H1 (cell line): Measurements from ENCODE around the gene ODF4. TPM values are rescaled to one million over a fixed set of nuclear protein-coding genes. Genes with fewer than 3 reads are reported as not detected.

Experiments used
- CTCF ChIA-PET: fragments of 300-600 bp; sonication (Branson Sonifier 250); formaldehyde crosslinking; loops from one replicate; lab custom pipeline; 2021; ENCODE audit not compliant: partially characterized antibody; lab: Charles Lee
- POLR2A ChIA-PET: fragments of 300-600 bp; sonication (Branson Sonifier 250); formaldehyde crosslinking; loops from one replicate; lab custom pipeline; 2021; ENCODE audit warnings: inconsistent platforms; ENCODE audit not compliant: partially characterized antibody; lab: Charles Lee
- DNase-seq, 2 experiments: peaks; one replicate each; pipeline versions ENCODE4 v3.0.0 to v3.0.0-alpha.2; 2010 to 2022; ENCODE audit warnings: low spot score in 2 of 2, low read depth in 1 of 2, mixed read lengths in 1 of 2
- FAIRE-seq: peaks from 2 replicates; lab custom pipeline; 2011; peaks lifted over from hg19 to GRCh38; lab: Jason Lieb, UNC
- H2AFZ ChIP-seq: 2 replicates; pipeline ENCODE4 v1.8.1; 2012; ENCODE audit warnings: low read length, inconsistent platforms
- H2AK5ac ChIP-seq: 2 replicates; pipeline ENCODE4 v1.6.1; 2013; ENCODE audit warnings: low read depth, low read length
- H2BK120ac ChIP-seq: replicated peaks from 2 replicates; pipeline ENCODE3; 2013; ENCODE audit warnings: low read depth, low read length, inconsistent platforms
- H2BK12ac ChIP-seq: 2 replicates; pipeline ENCODE4 v1.6.1; 2013; ENCODE audit warnings: low read depth, low read length
- H2BK15ac ChIP-seq: 2 replicates; pipeline ENCODE4 v1.6.1; 2013; ENCODE audit warnings: low read length
- H2BK20ac ChIP-seq: 2 replicates; pipeline ENCODE4 v1.6.1; 2013; ENCODE audit warnings: low read length
- H2BK5ac ChIP-seq: 2 replicates; pipeline ENCODE4 v1.6.1; 2013; ENCODE audit warnings: low read depth, low read length
- H3K14ac ChIP-seq: 2 replicates; pipeline ENCODE4 v1.6.1; 2013; ENCODE audit warnings: inconsistent platforms; ENCODE audit not compliant: insufficient read length
- H3K18ac ChIP-seq: 2 replicates; pipeline ENCODE4 v1.6.1; 2013; ENCODE audit warnings: low read length; ENCODE audit errors: extremely low read depth
- H3K23ac ChIP-seq: 2 replicates; pipeline ENCODE4 v1.6.1; 2013; ENCODE audit warnings: inconsistent platforms; ENCODE audit not compliant: insufficient read length
- H3K23me2 ChIP-seq: 2 replicates; pipeline ENCODE4 v1.6.1; 2013; ENCODE audit warnings: low read depth, low read length
- H3K27ac ChIP-seq: 2 replicates; pipeline ENCODE4 v1.6.1; 2011; ENCODE audit warnings: low read depth, low read length, inconsistent platforms
- H3K27me3 ChIP-seq, 4 experiments: replicated peaks in 1 of 4; 1 replicate in 1 of 4; 2 replicates in 3 of 4; pipeline versions ENCODE4 v1.6.1 to v1.8.1; 2011 to 2013; ENCODE audit warnings: low read length in 3 of 4, mild to moderate bottlenecking in 3 of 4, inconsistent platforms in 2 of 4, mixed read lengths in 2 of 4, moderate library complexity in 1 of 4; ENCODE audit not compliant: control insufficient read depth in 3 of 4, insufficient read depth in 3 of 4; ENCODE audit errors: extremely low read depth in 1 of 4
- H3K36me3 ChIP-seq, 4 experiments: 2 replicates each; pipeline versions ENCODE4 v1.6.1 to v1.8.1; 2011 to 2013; ENCODE audit warnings: mild to moderate bottlenecking in 4 of 4, low read length in 3 of 4, moderate library complexity in 2 of 4, control low read depth in 1 of 4, inconsistent platforms in 1 of 4; ENCODE audit not compliant: insufficient read depth in 4 of 4, control insufficient read depth in 2 of 4
- H3K4ac ChIP-seq: replicated peaks from 2 replicates; pipeline ENCODE3; 2013; ENCODE audit warnings: low read length, low read depth, mixed read lengths, inconsistent platforms; ENCODE audit not compliant: insufficient read length
- H3K4me1 ChIP-seq, 4 experiments: replicated peaks in 1 of 4; 1 replicate in 1 of 4; 2 replicates in 3 of 4; pipeline versions ENCODE4 v1.6.1 to v1.8.1; 2011 to 2013; ENCODE audit warnings: low read length in 3 of 4, inconsistent platforms in 2 of 4, mixed read lengths in 1 of 4; ENCODE audit not compliant: insufficient read depth in 4 of 4, control insufficient read depth in 3 of 4
- H3K4me2 ChIP-seq, 2 experiments: 2 replicates each; pipeline versions ENCODE4 v1.6.1 to v1.8.1; 2011 to 2013; ENCODE audit warnings: low read depth in 2 of 2, low read length in 2 of 2, control low read depth in 1 of 2, inconsistent platforms in 1 of 2, mild to moderate bottlenecking in 1 of 2; ENCODE audit not compliant: insufficient read depth in 1 of 2
- H3K4me3 ChIP-seq, 4 experiments: fragments of 200-600, 300-600 bp in 1 of 4; sonication (generic), shearing (Covaris generic), sonication (Bioruptor Twin) in 1 of 4; 2 replicates each; pipeline versions ENCODE4 v1.5.1 to v1.8.1; 2011 to 2016; ENCODE audit warnings: low read length in 4 of 4, low read depth in 3 of 4, control low read depth in 2 of 4, inconsistent platforms in 2 of 4, mild to moderate bottlenecking in 2 of 4, mixed read lengths in 1 of 4, moderate library complexity in 1 of 4; ENCODE audit not compliant: insufficient read depth in 2 of 4; ENCODE audit errors: extremely low read depth in 1 of 4
- H3K56ac ChIP-seq: replicated peaks from 2 replicates; pipeline ENCODE3; 2013; ENCODE audit warnings: low read depth, mild to moderate bottlenecking, mixed read lengths, low read length, inconsistent platforms; ENCODE audit not compliant: insufficient read length
- H3K79me1 ChIP-seq: 2 replicates; pipeline ENCODE4 v1.6.1; 2013; ENCODE audit warnings: low read depth, low read length, control low read depth
- H3K79me2 ChIP-seq, 2 experiments: 2 replicates each; pipeline versions ENCODE4 v1.6.1 to v1.8.1; 2012 to 2013; ENCODE audit warnings: low read length in 2 of 2, mild to moderate bottlenecking in 2 of 2, inconsistent platforms in 1 of 2; ENCODE audit not compliant: insufficient read depth in 2 of 2, control insufficient read depth in 1 of 2
- H3K9ac ChIP-seq, 4 experiments: replicated peaks in 1 of 4; 1 replicate in 1 of 4; 2 replicates in 3 of 4; pipeline versions ENCODE4 v1.6.1 to v1.8.1; 2011 to 2013; ENCODE audit warnings: low read depth in 3 of 4, low read length in 3 of 4, control low read depth in 2 of 4, mild to moderate bottlenecking in 2 of 4, moderate library complexity in 2 of 4, inconsistent platforms in 1 of 4; ENCODE audit errors: extremely low read depth in 1 of 4
- H3K9me3 ChIP-seq, 2 experiments: 2 replicates each; pipeline versions ENCODE4 v1.6.1 to v1.8.1; 2012 to 2013; ENCODE audit warnings: mild to moderate bottlenecking in 2 of 2, moderate library complexity in 2 of 2, control low read depth in 1 of 2, inconsistent platforms in 1 of 2, low read depth in 1 of 2, low read length in 1 of 2, mixed read lengths in 1 of 2; ENCODE audit not compliant: insufficient read depth in 2 of 2
- H4K20me1 ChIP-seq, 2 experiments: replicated peaks in 1 of 2; 2 replicates each; pipeline versions ENCODE3 to v1.8.1; 2011 to 2013; ENCODE audit warnings: inconsistent platforms in 2 of 2, low read length in 2 of 2, mild to moderate bottlenecking in 1 of 2; ENCODE audit not compliant: insufficient read depth in 2 of 2, control insufficient read depth in 1 of 2
- H4K5ac ChIP-seq: 2 replicates; pipeline ENCODE4 v1.6.1; 2013; ENCODE audit warnings: low read length, low read depth, mixed read lengths, inconsistent platforms; ENCODE audit not compliant: insufficient read length
- H4K8ac ChIP-seq: 2 replicates; pipeline ENCODE4 v1.8.0; 2013; ENCODE audit warnings: mild to moderate bottlenecking, moderate library complexity, low read length, inconsistent platforms; ENCODE audit not compliant: insufficient read depth; ENCODE audit errors: extremely low read depth
- H4K91ac ChIP-seq: replicated peaks from 2 replicates; pipeline ENCODE3; 2013; ENCODE audit warnings: low read length, mixed read lengths, inconsistent platforms; ENCODE audit not compliant: insufficient read length
- SAP30 ChIP-seq: fragments of 300-600 bp; sonication (generic); IDR thresholded peaks from 2 replicates; pipeline ENCODE4 v1.7.1; 2012; ENCODE audit warnings: low read length, moderate library complexity, mild to moderate bottlenecking, inconsistent platforms; ENCODE audit not compliant: insufficient read depth, insufficient replicate concordance
- YY1 ChIP-seq: IDR thresholded peaks from 2 replicates; pipeline ENCODE4 v1.6.1; 2011; ENCODE audit warnings: low read depth, mild to moderate bottlenecking, low read length
- WGBS, 2 experiments: shearing (Covaris generic) in 1 of 2; methylation state at CpG; one replicate each; pipeline versions ENCODE4 v1.1.6 to v1.1.7; 2013 to 2015; ENCODE audit warnings: low lambda C conversion rate in 2 of 2, mixed read lengths in 2 of 2, inconsistent platforms in 1 of 2, low coverage in 1 of 2, missing lambda C conversion rate in 1 of 2; ENCODE audit not compliant: insufficient replicate concordance in 2 of 2, insufficient coverage in 1 of 2, insufficient read length in 1 of 2; ENCODE audit errors: extremely low coverage in 1 of 2, missing lambda C conversion rate in 1 of 2; 5-methylcytosine and 5-hydroxymethylcytosine counted together
- polyA plus RNA-seq, 7 experiments: library from polyadenylated mRNA; depleted of rRNA in 3 of 7; stranded (reverse) in 5 of 7; unstranded in 2 of 7; fragments of >200 nt in 5 of 7; fragments of 200-250 nt in 2 of 7; gene quantifications; 1 replicate in 5 of 7; 2 replicates in 1 of 7; 4 replicates in 1 of 7; pipeline versions ENCODE4 v1.2.1 to v1.2.3, GENCODE V29; 2011 to 2013; ENCODE audit warnings: missing spikeins in 2 of 7, mixed read lengths in 2 of 7
- total RNA-seq: library from RNA; stranded (reverse); fragmentation: NEBNext Ultra II Directional; extraction: Animal tissue kit (Norgen Biotek cat#: 25700); gene quantifications from 2 replicates; pipeline ENCODE4 v1.2.1, GENCODE V29; 2021
- TF ChIP-seq, protein P1 (sequence below): IDR thresholded peaks from 2 replicates; pipeline ENCODE4 v1.6.1; 2012; ENCODE audit warnings: inconsistent platforms

The ODF4 gene
- total and polyA plus RNA-seq, 2 of the 8 experiments (the other 6 are each of a cell fraction or from before 2014, with no cell fraction given) = not detected

DNA sequence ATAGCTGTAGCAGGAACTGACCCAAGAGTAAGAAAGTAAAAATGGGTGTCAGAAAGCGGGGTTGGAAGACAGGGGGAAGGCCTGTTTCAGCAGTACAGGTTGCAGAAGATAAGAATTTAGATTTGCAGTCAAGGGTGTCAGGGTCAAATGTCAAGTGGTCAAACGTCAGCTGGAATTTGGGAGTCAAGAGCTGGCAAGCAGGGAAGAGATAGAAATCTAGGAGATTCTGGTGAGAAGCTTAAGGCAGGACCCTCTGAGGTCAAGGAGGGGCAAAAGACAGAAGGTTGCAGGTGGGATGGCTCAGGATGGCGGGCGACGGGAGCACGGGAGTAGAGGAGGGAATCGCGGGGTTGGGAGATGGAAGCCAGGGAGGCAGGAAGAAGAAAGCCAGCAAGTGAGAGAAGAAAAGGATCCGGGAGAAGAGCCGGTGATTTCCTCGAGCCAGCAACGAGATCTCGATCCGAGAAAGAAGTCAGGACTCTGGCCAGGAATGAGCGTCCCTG, 44.8 kb upstream of the ODF4 start:
- Histone ChIP-seq H4K8ac (no peak overlapping the region; the same call in 1 of the 2 replicates), H3K23ac (no peak overlapping the region), H3K9ac (peak overlapping the region in 2 of 4 experiments; percentile 20 to 50; a peak in 3 of 7 replicates), H3K18ac (peak overlapping the region; percentile 95), H3K23me2 (peaks cover 3% of the 10 kb centered on the region; the same call in 1 of the 2 replicates), H2BK15ac (no peak overlapping the region), H2AFZ (peak overlapping the region; percentile 38), H2BK12ac (peak overlapping the region; percentile 68; the same call in 1 of the 2 replicates), H3K56ac (no peak overlapping the region), H3K27me3 (peaks cover 0 to 2% (median 0%) of the 10 kb centered on the region in 4 experiments; a peak in 1 of 7 replicates), H3K14ac (no peak overlapping the region), H3K79me2 (no peaks in the 10 kb centered on the region), H3K36me3 (no peaks in the 10 kb centered on the region), H3K79me1 (no peaks in the 10 kb centered on the region), H4K20me1 (peaks cover 0 to 1% of the 10 kb centered on the region in 2 experiments), H2BK20ac (no peak overlapping the region; the same call in 1 of the 2 replicates), H4K91ac (no peak overlapping the region), H4K5ac (peak overlapping the region; percentile 23), H3K4me1 (peaks cover 0 to 8% (median 5%) of the 10 kb centered on the region in 4 experiments; a peak in 5 of 7 replicates), H2BK120ac (no peak overlapping the region), H3K4me3 (peak overlapping the region; percentile 64 to 82 (median 76); a peak in 7 of 8 replicates), H3K9me3 (no peaks in the 10 kb centered on the region), H2AK5ac (no peak overlapping the region), H3K4ac (peak overlapping the region; percentile 75), H3K27ac (no peak overlapping the region), H2BK5ac (peak overlapping the region; percentile 78; the same call in 1 of the 2 replicates), H3K4me2 (peak overlapping the region; percentile 58 to 61)
- DNase-seq = no peak
- ChIA-PET CTCF (interaction anchor here (0.6 to 1.8 kb wide), 9 partner anchors 10 to 176 kb away, joined by 3 to 6 read pairs (median 4); partner anchors contain the start of genes ALOXE3 and CTC1), POLR2A (interaction anchor here (0.8 to 66.3 kb wide), 18 partner anchors 10 to 122 kb away, joined by 3 to 1521 read pairs (median 4); partner anchors contain the start of genes AURKB, CTC1, KRABD2 and PFAS)
- 21% methylated on average over 15 of the region's 15 CpGs; no CpG with 5 or more reads in 1 of the 2 experiments for WGBS, 2 experiments
- TF ChIP-seq YY1 = no peak
- TF ChIP-seq, protein P1, sequence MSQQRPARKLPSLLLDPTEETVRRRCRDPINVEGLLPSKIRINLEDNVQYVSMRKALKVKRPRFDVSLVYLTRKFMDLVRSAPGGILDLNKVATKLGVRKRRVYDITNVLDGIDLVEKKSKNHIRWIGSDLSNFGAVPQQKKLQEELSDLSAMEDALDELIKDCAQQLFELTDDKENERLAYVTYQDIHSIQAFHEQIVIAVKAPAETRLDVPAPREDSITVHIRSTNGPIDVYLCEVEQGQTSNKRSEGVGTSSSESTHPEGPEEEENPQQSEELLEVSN = 0 out of 2 replicates have a peak, but pooled peaks have one; percentile 8
- TF ChIP-seq SAP30 = peak; percentile 30
- TF ChIP-seq, all 59 proteins: peak for 2
- FAIRE-seq = no peak
